HTERT RPE-1 (cell line): ENCODE measurements around the gene SDR39U1.

Experiments
- in situ Hi-C: fragments of 300-500 bp; cut with MboI; formaldehyde crosslinking; loops from 4 replicates; pipeline ENCODE4 v1.14.3; 2020; ENCODE audit warnings: low sequenced_read_pairs

Gene SDR39U1

DNA sequence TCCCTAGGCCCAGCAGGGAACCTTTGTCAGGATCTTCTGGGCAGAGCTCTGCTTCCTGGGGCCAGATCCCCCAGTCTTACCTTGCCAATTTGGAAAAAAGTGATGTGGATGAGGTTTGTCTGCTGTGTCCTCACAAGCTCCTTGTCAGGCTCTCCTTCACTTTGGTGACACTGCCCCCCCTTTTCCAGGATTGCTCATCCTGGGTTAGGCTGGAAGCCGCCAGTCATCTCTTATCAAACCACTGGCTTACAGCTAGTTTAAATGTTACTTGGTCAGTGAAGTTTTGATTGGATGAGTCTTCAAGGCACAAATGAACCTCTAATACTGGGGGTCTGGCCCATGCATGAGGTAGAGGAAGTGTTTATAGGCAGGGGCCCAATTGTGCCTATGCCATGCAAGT lies 28.5 kb downstream of the SDR39U1 start:
- in situ Hi-C loops: no loop called here

DNA sequence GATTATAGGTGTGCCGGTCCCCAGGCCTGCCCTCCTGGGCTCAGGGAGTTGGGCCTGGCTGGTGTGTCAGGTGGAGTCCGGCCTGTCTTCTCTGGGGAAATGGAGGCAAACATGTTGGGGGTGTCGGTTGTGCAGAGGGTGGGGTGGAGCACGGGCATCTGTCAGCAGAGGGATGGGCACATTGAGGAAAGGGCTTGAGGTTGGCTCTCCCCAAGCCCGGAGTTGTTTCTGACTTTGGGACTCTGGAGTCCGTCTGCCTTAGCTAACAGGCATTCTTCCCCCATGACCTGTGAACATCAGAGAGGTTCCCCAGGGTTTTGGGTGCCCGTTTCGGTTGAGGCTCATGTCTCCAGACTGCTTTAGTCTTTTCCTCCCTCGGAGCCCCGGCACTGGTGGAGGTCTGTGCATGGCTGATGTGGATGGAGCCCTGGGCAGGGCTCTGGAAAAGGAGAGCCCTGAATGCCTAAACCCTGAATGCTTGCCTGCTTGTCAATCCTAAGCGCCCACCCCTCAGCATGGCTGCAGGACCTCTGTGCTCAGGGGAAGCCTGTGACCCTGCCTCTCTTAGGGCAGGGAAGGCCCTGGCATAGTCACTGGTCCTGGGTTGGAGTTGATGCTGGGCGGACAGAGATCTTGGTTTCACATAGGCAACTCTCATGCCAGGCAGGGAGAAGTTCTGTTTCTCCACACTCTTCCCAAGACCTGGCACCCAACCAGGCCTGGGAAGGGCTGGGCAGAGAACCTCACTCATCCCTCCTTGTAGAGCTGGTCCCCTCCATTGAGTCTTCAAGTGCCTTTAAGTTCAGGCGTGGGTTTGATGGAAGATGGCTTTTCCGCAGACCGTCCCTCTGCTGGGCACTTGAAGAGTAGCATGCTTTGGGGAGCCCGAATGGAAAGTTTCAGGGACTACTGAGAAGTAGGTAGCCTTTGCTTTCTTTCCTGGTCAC lies 30.9 kb downstream of the SDR39U1 start:
- in situ Hi-C loops: no loop called here

DNA sequence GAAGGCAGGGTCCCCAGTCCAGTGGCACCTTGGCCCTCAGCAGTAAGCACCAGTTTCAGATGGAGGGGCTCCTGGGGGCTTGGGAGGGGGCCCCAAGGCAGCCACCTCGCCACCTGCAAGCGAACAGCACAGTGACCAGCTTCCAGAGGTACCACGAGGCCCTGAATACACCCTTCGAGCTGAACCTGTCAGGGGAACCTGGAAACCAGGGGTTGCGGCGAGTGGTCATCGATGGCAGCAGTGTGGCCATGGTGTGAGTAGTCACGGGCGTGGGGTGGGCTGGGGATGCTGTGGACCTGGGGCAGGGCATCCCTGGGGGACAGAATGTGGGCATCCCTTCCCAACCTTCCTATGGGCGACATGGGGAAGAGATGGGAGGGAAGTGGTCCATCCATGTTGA lies 32.6 kb downstream of the SDR39U1 start:
- in situ Hi-C loops: no loop called here

DNA sequence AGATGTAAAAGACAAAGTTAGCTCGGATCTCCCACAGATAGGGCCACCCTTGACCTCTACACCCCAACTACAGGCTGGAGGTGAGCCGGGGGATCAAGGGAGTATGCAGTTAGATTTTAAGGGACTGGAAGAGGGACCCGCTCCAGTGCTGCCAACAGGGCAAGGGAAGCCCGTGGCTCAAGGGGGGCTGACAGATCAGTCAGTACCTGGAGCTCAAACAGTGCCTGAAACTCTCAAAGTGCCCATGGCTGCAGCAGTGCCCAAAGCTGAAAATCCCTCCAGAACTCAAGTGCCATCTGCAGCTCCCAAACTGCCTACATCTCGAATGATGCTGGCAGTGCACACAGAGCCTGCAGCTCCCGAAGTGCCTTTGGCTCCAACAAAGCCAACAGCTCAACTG lies 33.4 kb downstream of the SDR39U1 start:
- in situ Hi-C loops: no loop called here

DNA sequence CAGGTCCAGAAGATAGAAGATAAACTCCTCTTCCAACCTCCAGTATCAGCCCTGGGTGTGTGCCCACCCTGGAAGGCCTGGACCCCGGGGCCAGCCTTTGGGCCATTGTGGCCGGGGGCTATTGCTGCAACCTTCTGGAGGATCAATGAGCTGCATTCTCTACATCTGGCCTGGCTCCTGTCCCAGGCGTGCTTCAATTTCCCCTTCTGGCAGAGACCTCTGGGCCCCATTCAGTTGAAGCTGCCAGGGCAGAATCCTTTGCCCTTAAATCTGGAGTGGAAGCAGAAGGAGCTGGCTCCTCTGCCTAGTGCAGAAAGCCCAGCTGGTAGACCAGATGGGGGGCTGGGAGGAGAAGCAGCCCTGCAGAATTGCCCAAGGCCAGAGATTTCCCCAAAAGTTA lies 33.8 kb downstream of the SDR39U1 start:
- in situ Hi-C loops: no loop called here

DNA sequence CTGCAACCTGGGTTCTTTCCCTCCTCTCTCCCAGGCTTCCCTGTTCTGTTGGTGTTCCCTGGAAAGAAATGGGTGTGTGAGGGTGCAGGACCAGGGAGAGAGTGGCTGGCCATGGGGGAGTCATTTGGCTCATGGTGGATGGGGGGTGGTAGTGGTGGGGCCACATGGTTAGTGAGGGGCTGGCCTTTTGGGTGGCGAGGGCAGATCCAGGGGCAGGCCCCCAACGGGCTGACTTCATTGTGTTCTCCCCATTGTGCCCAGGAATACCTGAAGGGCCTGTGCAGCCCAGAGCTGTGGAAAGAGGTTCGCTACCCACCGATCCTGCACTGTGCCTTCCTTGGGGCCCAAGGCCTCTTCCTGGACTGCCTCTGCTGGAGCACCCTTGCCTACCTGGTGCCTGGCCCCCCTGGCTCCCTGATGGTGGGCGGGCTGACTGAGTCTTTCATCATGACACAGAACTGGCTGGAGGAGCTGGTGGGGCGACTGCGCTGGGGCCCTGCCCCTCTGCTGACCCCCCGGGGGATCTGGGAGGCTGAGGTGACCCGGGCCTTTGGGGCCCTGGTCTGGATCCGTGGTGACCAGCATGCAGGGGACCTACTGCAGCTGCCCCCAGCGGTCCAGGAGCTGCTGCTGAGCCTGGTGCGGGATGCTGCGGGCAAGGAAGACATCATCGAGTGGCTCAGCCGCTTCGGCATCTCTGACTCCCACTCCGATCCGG lies 34.8 kb downstream of the SDR39U1 start:
- in situ Hi-C loops: no loop called here

DNA sequence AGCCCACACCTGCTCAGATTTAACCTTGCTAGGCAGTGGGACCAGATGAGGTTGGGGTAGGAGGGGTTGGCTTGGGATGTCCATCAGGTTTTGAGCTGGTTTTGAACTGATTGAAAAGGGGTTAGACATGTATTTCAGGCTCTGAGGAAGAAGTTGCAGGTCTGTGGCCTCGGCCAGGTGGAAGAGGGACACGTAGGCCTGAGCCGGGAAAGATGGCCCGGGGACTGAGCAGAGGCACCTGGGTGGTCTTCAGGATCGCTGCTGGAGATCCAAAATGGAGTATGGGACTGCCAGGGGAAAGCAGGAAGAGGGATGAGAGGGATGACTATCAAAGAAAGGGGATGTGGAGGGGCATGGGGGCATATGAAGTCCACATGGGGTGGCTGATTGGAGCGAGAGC lies 36.2 kb downstream of the SDR39U1 start:
- in situ Hi-C loops: no loop called here

DNA sequence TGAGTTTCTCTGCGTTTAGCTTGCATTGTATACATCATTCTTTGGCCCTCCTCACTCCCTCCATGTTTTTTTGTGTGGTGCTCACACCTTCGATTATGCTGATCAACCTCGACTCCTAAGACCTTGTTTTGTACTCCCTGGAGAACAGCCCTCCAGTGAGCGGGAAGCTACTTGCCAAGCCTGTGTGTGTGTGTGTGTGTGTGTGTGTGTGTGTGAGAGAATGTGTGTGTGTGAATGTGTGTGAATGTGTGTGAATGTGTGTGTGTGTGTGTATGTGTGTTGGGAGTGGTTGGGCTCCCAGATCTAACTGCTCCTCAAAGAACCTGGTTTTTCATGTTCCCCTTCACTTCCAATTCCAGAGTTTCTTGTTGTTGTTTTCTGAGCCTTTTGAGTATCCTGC lies 37.8 kb downstream of the SDR39U1 start:
- in situ Hi-C loops: no loop called here

DNA sequence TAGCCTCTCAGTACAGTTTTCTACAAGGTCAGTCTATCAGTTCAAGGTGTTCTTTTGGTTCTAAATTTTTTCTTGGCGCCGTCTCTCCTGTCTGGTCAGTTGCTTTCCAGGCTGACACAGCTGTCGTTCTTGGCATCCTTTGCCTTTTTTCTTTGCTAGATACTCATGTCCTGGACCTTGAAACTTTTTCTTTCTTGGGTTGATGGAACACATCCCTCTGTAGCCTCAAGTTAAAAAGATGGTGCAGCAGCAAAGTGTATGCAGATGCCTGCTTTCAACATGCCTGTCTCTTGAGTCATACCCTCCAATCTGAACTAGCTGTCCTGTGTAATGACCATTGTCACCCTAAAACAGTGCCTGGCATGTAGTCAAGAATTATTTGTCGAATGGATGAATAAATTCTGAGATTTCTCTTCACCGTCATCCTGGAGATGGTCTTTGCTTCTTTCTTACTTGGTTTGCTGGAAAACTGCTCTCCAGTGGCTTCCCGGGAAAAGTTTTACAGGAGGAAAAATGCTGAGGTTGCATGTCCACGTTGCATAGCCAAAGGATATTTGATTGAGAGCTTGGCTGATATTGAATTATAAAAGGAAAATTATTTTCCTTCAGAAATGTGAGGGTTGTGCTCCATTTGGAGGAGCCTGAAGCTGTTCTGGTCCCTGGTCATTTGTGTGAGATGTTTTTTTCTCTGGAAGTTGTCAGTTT lies 39.1 kb downstream of the SDR39U1 start:
- in situ Hi-C loops: no loop called here

DNA sequence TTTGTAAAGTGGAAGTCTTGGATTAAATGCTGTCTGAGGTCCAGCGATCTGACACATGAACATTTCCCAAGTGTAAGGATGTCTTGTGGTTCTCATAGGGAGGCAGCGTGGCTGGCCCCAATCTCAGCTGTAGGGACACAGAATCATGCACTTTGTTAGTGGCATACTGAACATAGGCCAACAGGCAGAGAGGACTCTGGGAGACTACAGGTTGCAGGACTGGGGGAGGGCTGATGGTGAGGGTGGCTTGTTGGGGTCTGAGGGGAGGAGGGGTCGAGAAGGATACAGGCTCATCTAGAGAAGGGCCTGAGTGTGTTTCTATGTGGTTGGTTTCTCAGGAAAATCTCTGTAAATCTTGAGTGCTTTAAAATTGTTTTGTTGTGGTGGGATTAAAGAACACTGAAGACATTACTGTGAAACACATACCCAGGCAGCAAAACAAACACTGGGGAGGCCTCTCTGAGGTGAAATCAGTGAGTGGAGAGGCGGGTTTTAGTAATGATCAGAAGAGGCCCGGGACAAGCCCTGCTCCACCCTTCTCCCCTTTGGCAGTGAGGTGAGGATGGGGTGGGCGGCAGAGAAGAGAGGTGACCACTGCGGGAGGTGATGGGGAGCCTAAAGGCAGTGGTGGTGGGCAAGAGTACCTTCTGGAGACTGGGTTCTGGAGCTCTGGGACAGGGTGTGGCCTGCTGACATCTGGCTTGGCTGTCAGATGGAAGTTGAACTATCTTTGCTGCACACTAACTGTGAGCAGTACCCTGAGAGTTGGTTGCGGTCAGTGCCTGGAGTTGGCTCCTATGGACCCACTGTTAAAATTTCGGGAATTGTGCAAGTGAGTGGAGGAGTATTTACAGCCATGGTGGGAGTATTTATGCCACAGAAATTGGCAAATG lies 40.5 kb downstream of the SDR39U1 start:
- in situ Hi-C loops: no loop called here

DNA sequence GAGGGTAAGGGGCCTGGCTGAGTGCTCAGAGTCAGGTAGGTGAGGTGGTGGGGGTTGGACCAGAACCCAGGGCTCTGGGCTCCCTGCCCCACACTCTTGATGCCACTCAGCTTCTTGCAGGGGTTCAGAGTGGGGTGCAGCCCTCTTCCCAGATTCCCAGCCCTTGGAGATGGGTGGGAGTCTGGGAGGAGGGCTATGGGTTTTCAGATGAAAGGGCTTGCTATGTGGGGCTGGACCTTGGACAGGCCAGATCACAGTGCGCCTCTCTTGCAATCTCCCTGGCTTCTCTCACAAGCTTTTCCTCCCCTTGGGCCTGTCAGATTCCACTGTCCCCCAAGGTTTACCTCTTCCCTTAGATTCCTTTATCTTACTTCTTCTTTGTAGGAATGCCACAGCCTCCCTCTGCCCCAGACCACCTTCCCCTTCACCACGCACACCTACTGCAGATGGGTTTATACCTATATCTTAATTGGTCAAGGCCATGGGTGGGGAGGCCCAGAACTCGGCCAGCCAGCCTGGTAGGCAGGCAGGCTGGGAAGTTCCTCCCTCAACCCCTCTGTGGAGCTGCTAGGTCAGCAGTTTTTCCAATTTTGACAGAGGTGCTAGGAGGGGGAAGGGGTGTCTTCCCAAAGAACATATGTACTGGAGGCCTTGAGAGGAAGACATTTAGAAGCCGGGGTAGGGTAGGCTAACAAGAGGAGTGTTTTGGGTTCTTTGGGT lies 42.4 kb downstream of the SDR39U1 start:
- in situ Hi-C loops: no loop called here

DNA sequence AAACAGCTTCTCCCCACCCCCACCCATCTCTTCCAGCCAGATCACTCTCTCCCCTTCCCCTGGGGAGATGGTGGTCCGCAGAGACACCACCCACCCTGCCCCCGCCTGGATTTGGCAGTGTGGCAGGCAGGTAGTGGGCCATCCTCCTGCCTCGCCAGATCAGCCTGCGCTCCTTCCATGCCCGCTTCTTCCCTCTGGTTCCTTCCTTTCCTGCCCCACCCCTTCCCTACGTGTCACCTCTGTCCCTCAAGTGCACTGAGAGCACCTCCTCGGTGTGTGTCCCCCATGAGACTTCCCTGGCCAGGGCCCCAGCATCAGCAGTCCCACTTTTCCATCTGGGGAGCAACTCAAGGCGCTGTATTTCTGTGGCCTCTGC lies 43.1 kb downstream of the SDR39U1 start:
- in situ Hi-C loops: no loop called here

DNA sequence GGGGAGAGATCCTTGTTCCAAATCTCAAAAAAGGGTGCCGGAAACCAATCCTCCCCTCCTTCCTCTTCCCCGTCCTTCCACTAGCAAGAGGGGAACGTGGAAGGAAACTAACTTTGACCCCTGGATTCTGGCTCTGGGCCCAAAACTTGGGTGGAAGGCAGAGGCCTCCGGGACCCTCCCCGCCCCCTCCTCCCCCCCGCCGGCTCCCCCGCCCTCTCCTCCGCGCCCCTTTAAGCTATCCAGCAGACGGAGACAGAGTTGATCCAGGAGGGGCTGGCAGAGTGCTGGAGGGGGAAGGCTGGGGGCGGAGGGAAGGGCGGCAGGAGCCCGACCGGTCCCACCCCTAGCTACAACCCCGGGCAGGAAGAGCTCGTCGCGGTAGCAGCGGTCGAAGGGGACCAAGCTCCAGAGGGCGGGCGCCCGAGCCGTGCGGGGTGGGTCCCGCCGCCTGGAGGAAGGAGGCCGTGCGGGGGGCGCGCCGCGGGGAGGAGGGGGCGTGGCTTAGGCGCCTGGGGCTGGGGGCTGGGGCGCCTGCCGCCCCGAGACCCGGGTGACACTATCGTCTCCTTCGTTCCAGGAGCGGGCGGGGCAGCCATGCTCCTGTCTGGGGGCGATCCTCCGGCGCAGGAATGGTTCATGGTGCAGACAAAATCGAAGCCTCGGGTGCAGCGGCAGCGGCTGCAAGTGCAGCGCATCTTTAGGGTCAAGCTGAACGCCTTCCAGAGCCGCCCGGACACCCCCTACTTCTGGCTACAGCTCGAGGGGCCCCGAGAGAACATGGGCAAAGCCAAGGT lies 43.7 kb downstream of the SDR39U1 start, which contains the start of gene NYNRIN:
TSS of gene NYNRIN (plus strand) at position 351 of the 794 bp plus-strand sequence. CDS start at position 595, 244 bp downstream.
- in situ Hi-C loops: no loop called here

DNA sequence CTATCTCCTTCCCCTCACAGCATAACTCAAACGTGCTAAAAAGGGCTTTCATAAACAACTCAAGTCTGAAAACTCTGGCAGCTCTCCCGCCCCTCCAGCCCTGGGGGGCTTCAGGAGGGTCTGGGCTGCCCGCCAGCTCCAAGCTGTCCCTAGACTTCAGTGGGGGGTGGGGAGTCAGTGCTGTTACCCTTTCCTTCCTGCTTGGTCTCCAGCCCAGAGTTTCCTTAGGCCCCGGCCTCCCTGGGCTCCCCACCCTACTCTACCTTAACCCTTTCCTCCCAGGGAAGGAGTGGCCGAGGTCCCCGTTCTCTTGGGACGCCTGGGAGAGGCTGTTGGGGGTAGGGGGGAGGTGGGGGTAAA lies 44.3 kb downstream of the SDR39U1 start:
- in situ Hi-C loops: no loop called here

DNA sequence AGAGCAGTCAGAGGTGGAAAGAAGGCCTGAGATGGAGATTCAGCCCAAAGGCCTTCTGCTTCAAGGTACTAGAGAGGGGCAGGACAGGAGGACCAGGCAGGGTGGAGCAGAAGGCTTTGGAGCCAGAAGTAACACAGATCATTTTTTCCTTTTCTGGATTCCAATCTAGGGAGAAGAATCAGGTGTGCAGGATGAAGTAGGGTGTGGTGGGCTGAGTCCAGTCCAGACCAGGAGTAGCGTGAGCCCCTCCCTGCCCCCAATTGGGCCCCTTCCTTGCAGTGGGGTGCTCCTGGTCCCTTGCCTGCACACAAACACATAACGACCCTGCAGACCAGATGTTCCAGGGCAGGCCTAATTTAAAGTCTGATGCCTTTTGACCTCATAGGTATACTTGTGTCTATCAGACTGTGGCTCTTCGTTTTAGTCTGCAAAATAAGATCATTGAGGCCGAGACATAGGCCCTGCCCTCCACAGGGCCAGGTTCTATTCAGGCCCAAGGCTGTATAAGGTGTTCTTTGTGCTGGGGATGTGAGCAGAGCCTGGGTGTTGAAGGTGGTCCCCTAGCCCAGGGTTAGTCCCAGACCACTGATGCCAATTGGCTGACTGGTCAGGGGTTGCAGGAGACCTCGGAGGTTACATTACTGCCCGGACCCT lies 44.8 kb downstream of the SDR39U1 start:
- in situ Hi-C loops: no loop called here

DNA sequence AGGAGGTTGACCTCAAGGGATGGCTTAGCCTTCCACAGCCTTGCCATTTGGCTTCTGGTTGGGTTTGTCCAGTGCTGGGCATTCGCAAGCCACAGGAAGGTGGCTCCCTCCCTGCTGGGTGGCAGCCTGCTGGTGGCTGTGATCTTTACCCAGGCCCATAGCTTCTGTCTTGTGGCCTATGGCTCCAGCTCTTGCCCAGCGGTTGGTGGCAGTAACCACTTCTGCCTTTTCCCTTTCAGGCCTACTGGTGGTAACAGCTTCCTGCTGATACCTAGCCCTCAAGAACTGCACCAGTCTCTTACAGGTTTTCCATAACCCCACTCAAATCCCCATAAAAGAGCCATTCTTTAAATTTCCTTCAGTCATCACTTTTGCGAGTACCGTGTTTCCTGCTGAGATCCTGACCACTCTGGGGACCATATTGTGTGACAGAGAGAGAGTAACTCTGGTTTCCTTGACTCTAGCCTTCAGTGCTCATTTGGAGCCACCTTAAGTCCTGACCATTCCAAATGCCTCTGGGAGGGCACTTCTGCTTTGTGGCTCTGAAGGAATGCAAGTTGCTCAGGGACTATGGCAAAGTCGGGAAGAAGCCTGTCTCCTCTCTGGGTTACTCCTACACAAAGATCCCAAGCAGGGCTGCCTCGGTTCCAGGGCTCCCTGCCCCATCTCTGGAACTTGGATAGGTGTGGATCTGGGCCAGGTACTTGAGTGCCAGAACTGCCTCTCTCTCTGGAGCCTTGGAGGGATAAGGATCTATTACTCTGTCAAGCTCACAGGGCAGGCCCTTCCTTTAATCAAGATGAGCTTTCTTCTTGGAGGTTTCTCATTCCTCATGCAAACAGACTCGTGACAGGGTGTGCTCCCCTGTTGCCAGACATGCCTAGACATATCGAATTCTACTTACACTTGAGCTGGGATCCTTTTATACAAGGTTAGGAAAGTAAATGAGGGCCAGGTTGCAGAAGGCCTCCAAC lies 46.7 kb downstream of the SDR39U1 start:
- in situ Hi-C loops: no loop called here

DNA sequence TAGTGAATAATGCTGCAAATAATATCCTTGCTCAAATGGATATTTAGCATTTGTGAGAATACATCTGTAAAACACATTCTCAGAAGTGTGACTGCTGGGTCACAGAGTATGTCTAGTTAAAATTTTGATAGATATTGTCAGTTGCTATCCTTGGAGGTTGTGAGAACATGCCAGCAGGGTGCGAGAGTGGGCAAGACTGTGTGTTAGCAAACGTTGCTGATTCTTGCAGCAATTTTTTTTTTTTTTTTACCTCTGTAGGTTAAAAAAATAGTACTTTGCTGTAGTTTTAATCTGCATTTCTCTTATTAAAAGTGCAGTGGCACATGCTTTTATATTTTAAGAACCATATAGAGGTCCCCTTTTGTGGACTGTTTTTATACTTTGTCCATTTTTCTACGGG lies 48.3 kb downstream of the SDR39U1 start:
- in situ Hi-C loops: no loop called here
